Stimulated activated CD4-positive, alpha-beta T cell treated with anti-CD3 and anti-CD28 coated beads, Interleukin-1b, Interleukin-23, amount 100 ng/mL, for 1 hour (primary cell): ENCODE results near the gene PIK3R4.

Experiments
- DNase-seq, 2 donors: peaks; one replicate each; pipeline ENCODE4 v3.0.0-alpha.2; 2020; ENCODE audit warnings: low read depth in 2 of 2

PIK3R4 gene

DNA sequence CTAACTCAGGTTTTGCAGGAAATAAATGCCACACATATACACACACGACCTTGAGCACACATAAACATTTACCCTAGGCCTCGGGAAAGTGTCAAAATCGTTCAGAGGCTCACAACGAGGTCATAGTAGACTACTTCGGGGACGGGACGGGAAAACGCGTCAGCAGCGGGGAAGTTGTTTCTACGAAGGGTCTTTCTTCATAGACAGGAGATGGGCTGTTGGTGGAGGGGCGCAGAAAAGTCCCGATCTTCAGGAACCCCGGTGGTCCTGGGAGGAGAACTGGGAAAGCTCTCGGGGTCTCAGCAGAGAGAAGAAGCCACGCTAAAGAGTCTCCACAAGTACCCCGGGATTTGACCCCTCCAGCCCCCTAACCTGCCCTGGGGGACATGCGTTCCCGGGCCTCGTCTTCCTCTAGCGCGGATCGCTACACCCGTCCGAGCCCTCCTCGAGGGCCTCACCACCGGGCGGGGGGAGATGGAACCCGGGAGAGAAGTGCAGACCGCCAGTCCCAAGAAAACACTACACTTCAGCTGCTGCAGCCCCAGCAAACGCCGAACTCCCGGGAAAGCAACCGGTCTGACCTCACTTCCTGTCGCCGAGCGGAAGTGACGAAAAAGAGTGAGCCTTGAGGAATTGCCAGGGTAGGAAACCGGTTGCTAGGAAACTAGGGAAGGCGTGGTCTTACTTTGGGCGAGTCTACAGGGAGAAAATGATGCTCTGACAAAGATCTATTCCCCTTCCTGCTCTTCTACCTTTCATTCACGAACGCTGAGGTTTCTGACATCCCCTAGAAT lies at the start of gene PIK3R4:
PIK3R4 (minus strand) TSS at position 584 of the 794 bp plus-strand sequence. CDS start 1,611 bp downstream, outside the sequence.
- DNase-seq, result peak; percentile 85 to 86

DNA sequence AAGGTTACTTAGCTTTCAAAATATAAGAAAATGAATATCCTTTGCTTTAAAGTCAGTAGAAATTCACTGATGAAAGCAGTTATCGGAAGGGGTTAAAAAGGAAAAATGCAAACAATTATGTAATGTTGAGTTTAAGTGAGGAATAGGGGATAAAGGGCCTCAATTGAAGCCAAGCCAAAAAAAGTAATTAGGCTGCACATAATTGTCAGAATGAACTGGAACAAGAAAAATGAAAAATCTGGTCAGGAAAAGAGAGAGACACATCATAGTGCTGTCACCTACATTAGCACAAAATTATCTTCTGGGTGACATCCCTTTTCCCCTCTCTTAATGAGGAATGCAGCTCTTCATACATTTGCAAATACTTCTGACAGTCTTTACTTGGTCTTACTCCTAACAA lies 48.8 kb upstream of the PIK3R4 start:
- DNase-seq, result no peak

DNA sequence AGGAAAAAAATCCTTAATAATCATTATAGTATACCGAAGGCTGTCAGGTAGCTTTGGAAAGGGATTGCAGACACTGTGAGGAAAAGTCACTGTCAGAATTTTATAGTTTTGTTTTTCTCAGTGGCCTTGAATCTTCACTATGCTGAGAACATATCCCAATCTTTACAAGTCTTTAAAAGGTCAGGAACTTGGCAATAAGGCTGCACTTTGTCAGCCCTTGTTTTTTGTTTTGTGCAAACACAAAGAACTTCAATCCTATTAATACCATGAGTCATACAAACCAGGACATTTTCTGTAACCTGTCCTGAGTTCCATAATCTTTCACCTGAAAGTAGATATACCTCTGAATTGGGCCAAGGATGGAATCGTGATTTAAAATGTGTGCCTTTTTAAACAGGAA lies 45.6 kb upstream of the PIK3R4 start:
- no peak for DNase-seq

DNA sequence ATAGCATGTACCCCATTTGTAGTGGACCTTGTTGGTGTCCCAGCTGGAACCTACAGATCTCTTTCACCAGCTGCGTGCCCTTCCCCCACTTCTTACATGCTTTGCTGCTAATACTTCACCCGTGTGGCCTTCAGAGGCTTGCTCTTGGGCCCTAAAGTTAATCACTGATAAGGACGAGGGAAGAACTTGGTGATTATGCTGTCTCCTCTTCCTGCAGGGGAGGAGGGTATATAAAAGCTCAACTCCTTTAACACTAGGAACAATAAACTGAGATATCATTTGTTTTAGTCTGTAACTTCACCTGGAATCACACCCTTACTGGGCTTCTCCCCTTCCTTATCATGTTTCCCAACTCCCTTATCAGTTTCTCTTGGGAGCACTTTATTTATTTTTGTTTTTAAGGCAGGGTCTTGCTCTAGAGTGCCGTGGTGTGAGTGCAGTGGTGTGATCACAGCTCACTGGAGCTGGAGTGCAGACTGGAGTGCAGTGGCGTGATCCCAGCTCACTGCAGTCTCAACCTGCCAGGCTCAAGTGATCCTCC lies 43.2 kb upstream of the PIK3R4 start:
- DNase-seq, result no peak

- DNase-seq, result no peak
These were observed 40.9 kb upstream of the PIK3R4 start for GRCh38 chr3:130787422-130788068.

DNA sequence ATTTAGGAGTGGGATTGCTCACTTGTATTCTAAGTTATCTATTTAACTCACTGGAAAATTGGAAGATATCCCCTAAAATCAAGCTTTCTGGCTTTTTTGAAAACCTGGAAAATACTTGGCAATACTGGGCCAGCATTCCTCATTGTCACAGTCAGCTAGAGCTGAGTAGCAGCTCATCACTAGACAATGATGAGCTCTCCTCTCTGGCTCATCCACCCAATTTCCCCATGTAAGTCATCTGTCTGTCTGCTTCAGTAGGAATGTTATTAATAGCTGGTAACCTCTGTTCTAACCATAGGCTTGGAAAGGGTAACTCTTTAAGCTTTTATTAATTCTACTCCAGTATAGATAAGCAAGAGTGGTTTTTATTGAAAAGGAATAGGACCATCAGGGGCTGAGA lies 39.7 kb upstream of the PIK3R4 start:
- no peak for DNase-seq

DNA sequence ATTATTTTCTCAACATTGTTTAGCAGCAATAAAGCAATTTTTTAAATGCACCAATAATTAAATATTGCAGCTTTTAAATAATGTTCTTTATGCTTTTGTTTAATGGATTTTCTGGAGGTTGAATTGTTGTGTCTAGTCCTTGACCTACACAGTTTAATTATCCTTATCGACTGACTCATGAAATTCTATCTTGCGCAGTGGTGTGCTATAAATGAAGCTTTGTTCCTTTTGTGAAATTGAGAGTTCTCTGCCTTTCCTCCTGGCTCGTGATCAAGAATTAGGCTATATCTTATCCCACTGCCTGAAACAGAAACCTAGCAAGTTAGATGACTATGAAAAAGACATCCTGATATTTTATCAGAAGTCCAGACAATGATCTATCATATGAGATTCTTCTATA lies 37.0 kb upstream of the PIK3R4 start:
- no peak for DNase-seq

DNA sequence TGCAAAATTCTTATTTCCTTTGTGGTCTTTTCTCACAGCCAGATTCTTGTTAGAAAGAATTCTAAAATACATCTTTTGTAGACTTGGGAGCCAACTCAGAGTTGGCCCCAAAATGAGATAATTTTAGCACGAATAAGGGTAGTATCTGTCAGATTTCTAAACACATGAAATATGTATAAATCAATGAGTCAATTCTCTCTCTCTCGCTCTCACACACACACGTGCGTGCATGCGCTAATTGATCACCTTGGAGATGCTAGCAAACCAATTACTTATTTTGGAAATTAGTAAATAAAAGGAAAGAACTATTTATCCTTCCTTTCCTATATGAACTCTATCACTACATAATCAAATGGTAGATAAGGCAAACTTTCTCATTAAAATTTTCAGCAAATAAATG lies 32.9 kb upstream of the PIK3R4 start:
- DNase-seq, result no peak

- DNase-seq, result no peak
These were observed 32.4 kb upstream of the PIK3R4 start for GRCh38 chr3:130779031-130779430.

- DNase-seq, result no peak
These were observed 26.7 kb upstream of the PIK3R4 start for GRCh38 chr3:130773366-130773765.

DNA sequence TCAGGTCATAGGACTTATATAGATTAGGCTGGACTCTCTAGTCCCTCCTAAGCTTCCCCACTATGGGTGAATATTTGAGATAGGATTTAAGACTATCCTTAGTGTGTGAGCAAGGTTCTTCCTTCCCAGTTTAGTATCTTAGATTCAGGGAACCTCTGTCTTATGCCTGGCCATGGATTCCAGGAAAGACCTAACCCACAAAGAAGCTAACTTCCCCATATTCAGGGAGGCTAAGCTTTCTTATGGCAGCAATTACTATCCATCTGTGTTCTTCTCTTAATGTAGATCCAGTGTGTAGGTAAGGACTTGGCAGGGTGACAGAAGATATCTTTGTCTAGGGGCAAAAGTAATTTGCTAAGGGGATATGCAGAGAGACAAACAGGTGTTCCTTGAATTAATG lies 25.5 kb upstream of the PIK3R4 start:
- no peak for DNase-seq

DNA sequence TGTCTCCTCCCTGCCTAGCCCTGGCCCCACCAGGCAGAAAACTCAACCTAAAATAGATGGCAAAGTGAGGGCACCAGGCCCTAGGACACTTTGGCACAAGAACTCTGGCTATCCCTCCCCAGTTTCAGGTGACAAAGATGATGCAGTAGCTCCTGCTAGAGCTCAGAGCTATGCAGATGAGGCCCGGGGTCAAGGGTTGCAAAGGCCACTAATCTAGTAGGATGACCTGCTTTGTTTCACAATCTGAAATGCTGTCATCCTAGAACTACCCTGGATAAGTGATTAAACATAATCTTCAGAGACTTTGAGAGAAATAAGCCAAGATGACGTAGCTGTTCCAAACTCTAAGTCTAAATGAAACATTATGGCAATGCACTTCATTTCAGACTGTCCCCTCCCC lies 24.0 kb upstream of the PIK3R4 start:
- no peak for DNase-seq

DNA sequence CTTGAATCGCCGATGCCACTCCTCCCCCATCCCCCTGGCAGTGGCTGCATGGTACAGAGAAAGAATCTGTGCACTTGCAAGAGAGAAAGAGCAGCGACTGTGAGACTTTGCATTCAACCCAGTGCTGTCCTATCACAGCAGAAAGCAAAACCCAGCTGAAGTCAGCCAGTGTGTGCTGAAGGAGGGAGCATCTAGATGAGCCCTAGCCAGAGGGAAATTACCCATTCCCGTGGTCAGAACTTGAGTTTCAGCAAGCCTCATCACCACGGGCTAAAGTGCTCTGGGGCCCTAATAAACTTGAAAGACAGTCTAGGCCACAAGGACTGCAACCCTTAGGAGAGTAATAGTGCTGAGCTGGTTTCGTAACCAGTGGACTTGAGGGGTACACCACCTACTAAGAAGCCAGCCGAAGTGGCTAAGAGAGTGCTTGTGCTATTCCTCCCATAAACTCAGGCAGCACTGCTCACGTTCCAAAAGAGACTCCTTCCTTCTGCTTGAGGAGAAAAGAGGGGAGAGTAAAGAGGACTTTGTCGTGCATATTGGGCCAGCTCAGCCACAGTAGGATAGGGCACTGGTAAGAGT lies 15.2 kb upstream of the PIK3R4 start:
- DNase-seq, result no peak

- no peak for DNase-seq
These were observed 14.3 kb upstream of the PIK3R4 start for GRCh38 chr3:130760922-130761321.

GRCh38 chr3:130759692-130760338 lies 13.2 kb upstream of the PIK3R4 start:
- peak in 1 of 2 donors; percentile 19 for DNase-seq

DNA sequence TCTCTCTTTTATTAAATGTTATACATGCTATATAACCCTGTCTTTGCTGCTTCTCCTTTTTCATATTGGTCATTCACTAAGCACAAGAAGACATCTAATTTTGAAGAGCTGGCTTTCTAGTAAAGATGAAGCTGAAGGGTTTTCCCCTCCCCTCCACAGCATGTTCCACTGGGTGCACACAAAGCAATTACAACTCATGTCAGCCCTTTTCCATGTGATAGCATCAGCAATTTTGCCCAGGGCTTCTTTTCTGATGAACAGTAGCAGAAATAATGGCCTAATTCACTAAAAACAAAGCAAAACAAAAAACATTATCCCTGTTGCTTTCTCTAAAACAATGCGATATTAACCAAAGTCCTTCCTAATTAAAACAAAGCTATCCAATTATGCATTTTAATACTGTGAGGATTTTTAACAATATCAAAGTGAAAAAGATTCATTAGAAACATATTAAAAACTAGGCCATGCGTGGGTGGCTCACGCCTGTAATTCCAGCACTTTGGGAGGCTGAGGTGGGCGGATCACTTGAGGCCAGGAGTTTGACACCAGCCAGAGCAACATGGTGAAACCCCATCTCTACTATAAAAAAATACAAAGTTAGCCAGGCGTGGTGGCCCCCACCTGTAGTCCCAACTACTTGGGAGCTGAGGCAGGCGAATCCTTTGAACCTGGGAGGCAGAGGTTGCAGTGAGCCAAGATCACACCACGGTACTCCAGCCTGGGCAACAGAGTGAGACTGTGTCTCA lies 12.2 kb upstream of the PIK3R4 start:
- DNase-seq, result no peak

DNA sequence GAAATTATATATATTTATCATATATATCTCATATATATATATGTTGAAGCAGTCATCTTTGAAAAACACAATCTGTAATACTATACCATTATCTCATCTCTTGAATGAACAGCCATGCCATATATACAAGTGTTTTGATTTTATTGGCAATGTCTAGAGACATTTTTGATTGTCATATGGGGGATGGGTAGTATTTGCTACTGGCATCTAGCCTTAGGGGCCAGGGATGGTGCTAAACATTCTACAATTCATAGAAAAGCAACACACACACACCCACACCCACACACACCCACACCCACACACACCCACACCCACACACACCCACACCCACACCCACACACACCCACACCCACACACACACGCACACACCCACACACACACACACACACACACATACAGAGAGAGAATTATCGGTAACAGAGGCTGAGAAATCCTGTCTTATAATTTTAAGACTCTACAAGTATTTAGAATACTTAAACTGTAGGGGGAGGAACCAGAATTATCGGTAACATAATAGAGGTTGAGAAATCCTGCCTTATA lies 11.1 kb upstream of the PIK3R4 start:
- no peak for DNase-seq

- DNase-seq, result no peak
These were observed 9.0 kb upstream of the PIK3R4 start for GRCh38 chr3:130755666-130756065.

- DNase-seq, result no peak
These were observed 2.4 kb upstream of the PIK3R4 start for GRCh38 chr3:130748981-130749380.

- DNase-seq, result no peak
These were observed 1.8 kb upstream of the PIK3R4 start for GRCh38 chr3:130748467-130748861.

DNA sequence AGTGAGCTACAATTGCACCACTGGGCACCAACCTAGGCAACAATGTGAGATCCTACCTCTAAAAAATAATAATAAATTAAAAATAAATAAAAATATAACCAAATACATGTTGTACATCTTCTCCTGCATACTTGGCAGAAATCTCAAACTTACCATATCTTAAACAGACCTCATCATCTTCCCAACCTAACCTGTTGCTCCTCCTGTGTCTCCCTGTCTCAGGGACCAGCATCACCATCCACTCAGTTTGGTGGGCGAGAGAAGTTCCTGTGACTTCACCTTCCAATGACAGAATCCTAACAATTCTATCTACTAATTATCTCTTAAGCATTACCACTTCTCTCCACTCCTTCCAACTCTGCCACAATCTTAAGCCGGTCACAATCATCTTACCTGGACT lies 3.3 kb downstream of the PIK3R4 start:
- no peak for DNase-seq
